NOMO-1 (cell line): ENCODE results near the gene DTX1.
"Not testable (repeated sequence)": the region's sequence is repeated elsewhere in the genome, so short reads cannot be mapped to it uniquely, and the experiment has no call there.

ENCODE experiments used
- DNase-seq, 2 experiments: peaks; one replicate each; lab custom pipeline; 2025; ENCODE audit not compliant: unreplicated experiment in 2 of 2; lab: John Stamatoyannopoulos, UW

The DTX1 gene

GRCh38 chr12:113112043-113112899, 55.7 kb downstream of the DTX1 start:
- DNase-seq, result no peak

GRCh38 chr12:113113397-113113796, 56.9 kb downstream of the DTX1 start:
- no peak for DNase-seq

GRCh38 chr12:113114447-113115178, 58.1 kb downstream of the DTX1 start:
- no peak for DNase-seq

- DNase-seq, result no peak
Measured at GRCh38 chr12:113115455-113116126, 59.1 kb downstream of the DTX1 start.

- DNase-seq, result no peak
Measured at GRCh38 chr12:113116875-113117274, 60.3 kb downstream of the DTX1 start.

- not testable (repeated sequence) for DNase-seq
Measured at GRCh38 chr12:113117684-113118083, 61.2 kb downstream of the DTX1 start.

GRCh38 chr12:113118142-113118541, 61.6 kb downstream of the DTX1 start:
- no peak for DNase-seq

GRCh38 chr12:113119980-113120669, 63.6 kb downstream of the DTX1 start:
- no peak for DNase-seq

GRCh38 chr12:113120670-113121370, 64.3 kb downstream of the DTX1 start:
- no peak for DNase-seq

- no peak for DNase-seq
Measured at GRCh38 chr12:113127791-113128199, 71.3 kb downstream of the DTX1 start.

GRCh38 chr12:113128802-113129663, 72.5 kb downstream of the DTX1 start:
- DNase-seq, result no peak

- DNase-seq, result no peak
Measured at GRCh38 chr12:113129664-113130456, 73.3 kb downstream of the DTX1 start.

GRCh38 chr12:113130457-113131135, 74.1 kb downstream of the DTX1 start:
- no peak for DNase-seq

- DNase-seq, result no peak
Measured at GRCh38 chr12:113131556-113131955, 75.0 kb downstream of the DTX1 start.

- no peak for DNase-seq
Measured at GRCh38 chr12:113133036-113133435, 76.5 kb downstream of the DTX1 start.

- no peak for DNase-seq
Measured at GRCh38 chr12:113133666-113134065, 77.1 kb downstream of the DTX1 start.

GRCh38 chr12:113134071-113134470, 77.5 kb downstream of the DTX1 start:
- no peak for DNase-seq

GRCh38 chr12:113134521-113134951, 78.0 kb downstream of the DTX1 start:
- DNase-seq, result no peak
